ENCODE measurements around the gene BRINP1. TPM values are rescaled to one million over a fixed set of nuclear protein-coding genes. Genes with fewer than 3 reads are reported as not detected.

BRINP1 gene
- total RNA-seq, 1 experiment from 2014 or later = 14.0 TPM

GRCh38 chr9:119310741-119311140 is 58.5 kb downstream of the BRINP1 start:
- Histone ChIP-seq H2AK5ac (ENCODE audit: insufficient read length, low read length) (no peak overlapping the region), H4K5ac (ENCODE audit: insufficient read length, low read depth, low read length) (no peak overlapping the region), H3K14ac (ENCODE audit: insufficient read depth, low read length) (no peak overlapping the region), H2BK12ac (ENCODE audit: insufficient read length, low read depth, low read length) (no peak overlapping the region), H4K91ac (ENCODE audit: insufficient read length, low read depth, low read length) (no peak overlapping the region), H3K79me2 (ENCODE audit: insufficient read depth, low read length) (0 out of 2 replicates have a peak, but pooled peaks cover 2% of the 10 kb centered on the region), H3K18ac (ENCODE audit: insufficient read length, low read depth, low read length) (no peak overlapping the region), H3K4me1 (ENCODE audit: insufficient read depth, low read length) (0 out of 2 replicates have a peak, but pooled peaks cover 2% of the 10 kb centered on the region), H3K9ac (ENCODE audit: extremely low read depth, insufficient read length, low read length) (no peak overlapping the region), H4K8ac (replicated peaks; ENCODE audit: insufficient read length, low read depth, low read length) (no peak overlapping the region), H2BK20ac (ENCODE audit: low read depth, low read length, poor library complexity, severe bottlenecking) (no peak overlapping the region), H4K20me1 (ENCODE audit: control insufficient read depth, insufficient read depth, insufficient read length) (no peaks in the 10 kb centered on the region), H2BK120ac (ENCODE audit: low read depth, low read length, poor library complexity, severe bottlenecking) (no peak overlapping the region), H2AFZ (ENCODE audit: low read length) (no peak overlapping the region), H3K23me2 (ENCODE audit: insufficient read length, low read depth, low read length, poor library complexity, severe bottlenecking) (no peaks in the 10 kb centered on the region), H3K56ac (ENCODE audit: insufficient read length, low read depth, low read length) (no peak overlapping the region), H2BK5ac (ENCODE audit: insufficient read length, low read length) (no peak overlapping the region), H3K23ac (ENCODE audit: insufficient read length, low read depth, low read length) (no peak overlapping the region), H3K27me3 (ENCODE audit: insufficient read depth, low read length) (no peaks in the 10 kb centered on the region), H3K79me1 (ENCODE audit: insufficient read depth, low read depth, low read length, poor library complexity, severe bottlenecking) (no peaks in the 10 kb centered on the region), H3K27ac (ENCODE audit: insufficient read length, low read depth, low read length) (no peak overlapping the region), H3K9me3 (ENCODE audit: control insufficient read depth, low read depth, low read length) (no peaks in the 10 kb centered on the region), H3K4me2 (ENCODE audit: insufficient read depth, insufficient read length, low read length) (no peak overlapping the region), H3T11ph (ENCODE audit: low read length) (no peak overlapping the region), H3K4ac (ENCODE audit: low read depth, low read length) (no peak overlapping the region), H2BK15ac (ENCODE audit: low read depth, low read length) (no peak overlapping the region)
- no peak for DNase-seq
- Mint-ChIP-seq H3K4me3 (no peak overlapping the region), H3K27me3 (ENCODE audit: low read depth) (no peaks in the 10 kb centered on the region), H3K4me1 (peaks cover 0 to 6% of the 10 kb centered on the region in 2 experiments; a peak in 3 of 4 replicates), H3K27ac (no peak overlapping the region), H3K9me3 (no peaks in the 10 kb centered on the region), H3K36me3 (ENCODE audit: insufficient read depth in 1 of 3, low read depth in 3 of 3) (peaks cover 0 to 10% (median 6%) of the 10 kb centered on the region in 3 experiments; a peak in 2 of 7 replicates)
- WGBS (ENCODE audit: extremely low coverage, insufficient read length, low lambda C conversion rate) = no CpG with 5 or more reads among the region's 5 CpGs
- TF ChIP-seq CTCF (conservative IDR thresholded peaks at IDR 0.05) = no peak

Data from H9 (cell line).